Caco-2 (cell line): ENCODE measurements around the gene XBP1. TPM values are rescaled to one million over a fixed set of nuclear protein-coding genes. Genes with fewer than 3 reads are reported as not detected.

Source experiments
- BruUV-seq: library from RNA; stranded (reverse); fragments of 400-500 nt; replicated peaks from 2 replicates; lab custom pipeline; 2021; lab: Mats Ljungman, UMichigan
- CTCF ChIA-PET: fragments of 300-600 bp; sonication (Branson Sonifier 250); formaldehyde crosslinking; loops from one replicate; lab custom pipeline; 2022; ENCODE audit warnings: antibody characterized with exemption; lab: Charles Lee
- POLR2A ChIA-PET: fragments of 300-600 bp; sonication (Branson Sonifier 250); formaldehyde crosslinking; loops from one replicate; lab custom pipeline; 2022; ENCODE audit warnings: antibody characterized with exemption; lab: Charles Lee
- DNase-seq, 2 experiments: peaks; one replicate each; pipeline versions ENCODE4 v3.0.0 to v3.0.0-alpha.2; 2020 to 2022
- H3K27me3 ChIP-seq: replicated peaks from 2 replicates; pipeline ENCODE4 v1.6.0; 2011; ENCODE audit warnings: low read length; ENCODE audit not compliant: control insufficient read depth, insufficient read depth
- H3K36me3 ChIP-seq: 2 replicates; pipeline ENCODE4 v1.5.1; 2011; ENCODE audit warnings: low read length; ENCODE audit not compliant: control insufficient read depth, insufficient read depth
- H3K4me1 ChIP-seq: fragments of 250-450 bp; sonication (Bioruptor Pico); 2 replicates; pipeline ENCODE4 v1.5.1; 2020; ENCODE audit warnings: mild to moderate bottlenecking
- H3K4me3 ChIP-seq: 2 replicates; pipeline ENCODE4 v1.5.1; 2011; ENCODE audit warnings: low read depth, mild to moderate bottlenecking, control low read depth, low read length
- H3K9me3 ChIP-seq: fragments of 250-450 bp; sonication (Bioruptor Pico); 2 replicates; pipeline ENCODE4 v1.5.1; 2020; ENCODE audit warnings: mild to moderate bottlenecking, moderate library complexity
- H3K27ac Mint-ChIP-seq: one replicate; pipeline ENCODE4 v1.8.0; 2022; ENCODE audit warnings: mixed read lengths; ENCODE audit not compliant: unreplicated experiment
- H3K27me3 Mint-ChIP-seq: one replicate; pipeline ENCODE4 v1.8.0; 2022; ENCODE audit warnings: mixed read lengths; ENCODE audit not compliant: insufficient read depth, unreplicated experiment
- H3K36me3 Mint-ChIP-seq: one replicate; pipeline ENCODE4 v1.8.0; 2022; ENCODE audit warnings: mild to moderate bottlenecking, mixed read lengths; ENCODE audit not compliant: insufficient read depth, unreplicated experiment
- H3K4me1 Mint-ChIP-seq: one replicate; pipeline ENCODE4 v1.8.0; 2022; ENCODE audit warnings: low read depth, mixed read lengths; ENCODE audit not compliant: unreplicated experiment
- H3K4me3 Mint-ChIP-seq: one replicate; pipeline ENCODE4 v1.8.0; 2022; ENCODE audit warnings: mild to moderate bottlenecking, moderate library complexity, mixed read lengths; ENCODE audit not compliant: unreplicated experiment
- H3K9me3 Mint-ChIP-seq: one replicate; pipeline ENCODE4 v1.8.0; 2022; ENCODE audit warnings: mixed read lengths; ENCODE audit not compliant: unreplicated experiment
- CTCF ChIP-seq, 2 experiments: fragments of 200-600 bp in 1 of 2; IDR thresholded peaks; 1 replicate in 1 of 2; 2 replicates in 1 of 2; pipeline versions ENCODE4 v1.5.1 to v1.8.0; 2011 to 2022; ENCODE audit warnings: antibody characterized with exemption in 1 of 2, control low read depth in 1 of 2, inconsistent platforms in 1 of 2, low read depth in 1 of 2, low read length in 1 of 2, mild to moderate bottlenecking in 1 of 2, moderate library complexity in 1 of 2; ENCODE audit not compliant: insufficient read depth in 1 of 2, severe bottlenecking in 1 of 2, unreplicated experiment in 1 of 2
- intact Hi-C: fragments of 100-400 bp; cut with micrococcal nuclease; formaldehyde crosslinking; loops from one replicate; pipeline ENCODE4 v1.10.0; 2022; ENCODE audit not compliant: unreplicated experiment
- total RNA-seq: library from RNA; stranded (reverse); gene quantifications from 2 replicates; pipeline ENCODE4 v1.2.3, GENCODE V29; 2022

XBP1 gene
- total RNA-seq, 1 experiment from 2014 or later: 215 TPM

- Histone ChIP-seq H3K9me3 (no peaks in the 10 kb centered on the region), H3K4me1 (0 out of 2 replicates have a peak, but pooled peaks cover 7% of the 10 kb centered on the region), H3K36me3 (peaks cover 2% of the 10 kb centered on the region), H3K4me3 (no peak overlapping the region), H3K27me3 (no peaks in the 10 kb centered on the region)
- Mint-ChIP-seq H3K36me3 (peaks cover 91% of the 10 kb centered on the region), H3K4me1 (peaks cover 14% of the 10 kb centered on the region), H3K4me3 (no peak overlapping the region), H3K27ac (no peak overlapping the region), H3K27me3 (no peaks in the 10 kb centered on the region), H3K9me3 (no peaks in the 10 kb centered on the region)
- intact Hi-C loops: no loop called here
- ChIA-PET CTCF (no interaction called here), POLR2A (interaction anchor here (0.6 to 1.6 kb wide), 3 partner anchors 11 to 28 kb away, joined by 4 to 5 read pairs (median 4); no protein-coding TSS in a partner anchor)
- no peak for DNase-seq
- no TSS peak for BruUV-seq
- TF ChIP-seq CTCF (IDR thresholded peaks at IDR 0.05; ENCODE audit: insufficient read depth in 1 of 2, low read depth in 1 of 2, low read length in 1 of 2, severe bottlenecking in 1 of 2, unreplicated experiment in 1 of 2): no peak
Observed at GRCh38 chr22:28795071-28795693, 5.2 kb downstream of the XBP1 start.

GRCh38 chr22:28793976-28794584 is 6.3 kb downstream of the XBP1 start:
- no peak for DNase-seq
- H3K27me3 Mint-ChIP-seq: no peaks in the 10 kb centered on the region

More at GRCh38 chr22:28793976-28794584, 6.3 kb downstream of the XBP1 start:
- ChIA-PET CTCF (no interaction called here), POLR2A (interaction anchor here (1.6 kb wide), 1 partner anchor 10 kb away, joined by 5 read pairs; no protein-coding TSS in a partner anchor)
- peaks cover 9% of the 10 kb centered on the region for H3K4me1 Mint-ChIP-seq
- no peaks in the 10 kb centered on the region for H3K9me3 Mint-ChIP-seq
- H3K27ac Mint-ChIP-seq: no peak overlapping the region
- peaks cover 91% of the 10 kb centered on the region for H3K36me3 Mint-ChIP-seq
- H3K27me3 ChIP-seq: no peaks in the 10 kb centered on the region
- H3K36me3 ChIP-seq: peaks cover 2% of the 10 kb centered on the region
- intact Hi-C loops: no loop called here
- H3K4me1 ChIP-seq: 0 out of 2 replicates have a peak, but pooled peaks cover 7% of the 10 kb centered on the region
- no TSS peak for BruUV-seq
- no peak overlapping the region for H3K4me3 Mint-ChIP-seq
- H3K4me3 ChIP-seq: no peak overlapping the region
- no peak for TF ChIP-seq CTCF (IDR thresholded peaks at IDR 0.05; ENCODE audit: insufficient read depth in 1 of 2, low read depth in 1 of 2, low read length in 1 of 2, severe bottlenecking in 1 of 2, unreplicated experiment in 1 of 2)
- no peaks in the 10 kb centered on the region for H3K9me3 ChIP-seq
